A549 (cell line): ENCODE measurements around the gene TMEM213.

ENCODE experiments used
- CEBPB ChIP-seq, 2 experiments: fragments of >200 bp in 1 of 2; sonication (Bioruptor Twin) in 1 of 2; formaldehyde crosslinking in 1 of 2; IDR thresholded peaks; 2 replicates each; pipeline ENCODE4 v1.6.1; 2012 to 2016
- CHD4 ChIP-seq: fragments of 200-600 bp; sonication (generic); IDR thresholded peaks from 2 replicates; pipeline ENCODE4 v1.6.1; 2016; ENCODE audit warnings: antibody characterized with exemption, mild to moderate bottlenecking, borderline replicate concordance
- ESRRA ChIP-seq: fragments of 150-350 bp; IDR thresholded peaks from 2 replicates; pipeline ENCODE4 v1.6.1; 2014; ENCODE audit warnings: mild to moderate bottlenecking, low read length, borderline replicate concordance
- JUN ChIP-seq, 2 experiments: fragments of >200 bp; sonication (Bioruptor Twin); formaldehyde crosslinking; IDR thresholded peaks; 2 replicates in 1 of 2; 3 replicates in 1 of 2; pipeline ENCODE4 v1.6.1; 2016 to 2017
- KDM1A ChIP-seq: fragments of 200-600 bp; sonication (generic); IDR thresholded peaks from 2 replicates; pipeline ENCODE4 v1.6.1; 2016; ENCODE audit warnings: low read depth, mild to moderate bottlenecking
- MYC ChIP-seq: IDR thresholded peaks from 2 replicates; pipeline ENCODE4 v1.6.1; 2012; ENCODE audit warnings: mild to moderate bottlenecking, inconsistent platforms, low read length, improper control_type of control experiment, borderline replicate concordance
- POLR2A ChIP-seq: IDR thresholded peaks from 2 replicates; pipeline ENCODE4 v1.6.1; 2012; ENCODE audit warnings: mild to moderate bottlenecking, low read length
- TF ChIP-seq, protein P1 (sequence below): fragments of >200 bp; sonication (Bioruptor Twin); formaldehyde crosslinking; IDR thresholded peaks from 3 replicates; pipeline ENCODE4 v1.5.1; 2016
- TF ChIP-seq, protein P2 (sequence below): IDR thresholded peaks from 2 replicates; pipeline ENCODE4 v1.6.1; 2012

DNA sequence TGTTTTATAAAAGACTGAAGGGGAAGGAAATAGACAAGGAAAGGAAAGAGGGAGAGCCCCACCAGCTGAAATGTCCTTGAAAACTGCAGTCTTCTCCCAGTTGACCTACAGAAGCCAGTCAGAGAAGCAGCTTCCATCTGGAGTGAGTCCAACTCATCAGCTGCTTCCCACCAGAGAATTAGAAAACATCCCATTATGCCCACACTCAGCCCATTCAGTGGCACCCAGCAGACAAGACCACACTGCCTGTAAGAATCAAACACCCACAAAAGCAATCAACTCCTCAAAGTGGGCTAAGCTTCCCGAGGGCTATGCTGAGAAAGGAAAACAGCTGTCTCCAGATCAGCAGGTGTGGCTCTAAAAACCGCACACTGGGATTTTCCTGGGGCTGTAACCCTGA, 29.6 kb upstream of the TMEM213 start:
- no peak for TF ChIP-seq MYC
- no peak for TF ChIP-seq JUN (IDR thresholded peaks at IDR 0.05)
- TF ChIP-seq, protein P1, sequence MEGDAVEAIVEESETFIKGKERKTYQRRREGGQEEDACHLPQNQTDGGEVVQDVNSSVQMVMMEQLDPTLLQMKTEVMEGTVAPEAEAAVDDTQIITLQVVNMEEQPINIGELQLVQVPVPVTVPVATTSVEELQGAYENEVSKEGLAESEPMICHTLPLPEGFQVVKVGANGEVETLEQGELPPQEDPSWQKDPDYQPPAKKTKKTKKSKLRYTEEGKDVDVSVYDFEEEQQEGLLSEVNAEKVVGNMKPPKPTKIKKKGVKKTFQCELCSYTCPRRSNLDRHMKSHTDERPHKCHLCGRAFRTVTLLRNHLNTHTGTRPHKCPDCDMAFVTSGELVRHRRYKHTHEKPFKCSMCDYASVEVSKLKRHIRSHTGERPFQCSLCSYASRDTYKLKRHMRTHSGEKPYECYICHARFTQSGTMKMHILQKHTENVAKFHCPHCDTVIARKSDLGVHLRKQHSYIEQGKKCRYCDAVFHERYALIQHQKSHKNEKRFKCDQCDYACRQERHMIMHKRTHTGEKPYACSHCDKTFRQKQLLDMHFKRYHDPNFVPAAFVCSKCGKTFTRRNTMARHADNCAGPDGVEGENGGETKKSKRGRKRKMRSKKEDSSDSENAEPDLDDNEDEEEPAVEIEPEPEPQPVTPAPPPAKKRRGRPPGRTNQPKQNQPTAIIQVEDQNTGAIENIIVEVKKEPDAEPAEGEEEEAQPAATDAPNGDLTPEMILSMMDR: no peak
- no peak for TF ChIP-seq POLR2A
- no peak for TF ChIP-seq CEBPB (IDR thresholded peaks at IDR 0.05)
- no peak for TF ChIP-seq KDM1A
- TF ChIP-seq, protein P2, sequence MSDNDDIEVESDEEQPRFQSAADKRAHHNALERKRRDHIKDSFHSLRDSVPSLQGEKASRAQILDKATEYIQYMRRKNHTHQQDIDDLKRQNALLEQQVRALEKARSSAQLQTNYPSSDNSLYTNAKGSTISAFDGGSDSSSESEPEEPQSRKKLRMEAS: no peak
- TF ChIP-seq CHD4: no peak
- no peak for TF ChIP-seq ESRRA
